Neural cell (in vitro differentiated cells): ENCODE results near the gene ARID3A.

Experiments
- EP300 ChIP-seq: fragments of 450-650 bp; conservative IDR thresholded peaks from 2 replicates; pipeline ENCODE4 v1.6.1; 2014; ENCODE audit warnings: antibody characterized with exemption, mild to moderate bottlenecking, moderate library complexity; ENCODE audit not compliant: poor library complexity, severe bottlenecking
- EZH2 ChIP-seq: fragments of 200-600, 300-800 bp; shearing (Covaris generic), sonication (generic); IDR thresholded peaks from 2 replicates; pipeline ENCODE4 v1.6.1; 2014; ENCODE audit warnings: antibody characterized with exemption, low read length, borderline replicate concordance, mild to moderate bottlenecking; ENCODE audit not compliant: insufficient read depth, poor library complexity, severe bottlenecking
- MXI1 ChIP-seq: fragments of 450-650 bp; conservative IDR thresholded peaks from 2 replicates; pipeline ENCODE4 v1.6.1; 2014; ENCODE audit warnings: antibody characterized with exemption, mild to moderate bottlenecking; ENCODE audit not compliant: poor library complexity, severe bottlenecking
- POLR2AphosphoS5 ChIP-seq: IDR thresholded peaks from 2 replicates; pipeline ENCODE4 v1.6.1; 2012
- RAD21 ChIP-seq: fragments of 450-650 bp; conservative IDR thresholded peaks from 2 replicates; pipeline ENCODE4 v1.6.1; 2014; ENCODE audit warnings: antibody characterized with exemption, mild to moderate bottlenecking, moderate library complexity
- REST ChIP-seq: IDR thresholded peaks from 2 replicates; pipeline ENCODE4 v1.6.1; 2012; ENCODE audit warnings: borderline replicate concordance
- TAF1 ChIP-seq: IDR thresholded peaks from 2 replicates; pipeline ENCODE4 v1.6.1; 2012; ENCODE audit warnings: low read depth
- TF ChIP-seq, protein P1 (sequence below): fragments of 450-650 bp; IDR thresholded peaks from 2 replicates; pipeline ENCODE4 v1.5.1; 2014; ENCODE audit warnings: antibody characterized with exemption, mild to moderate bottlenecking, moderate library complexity; ENCODE audit not compliant: poor library complexity, severe bottlenecking

GRCh38 chr19:917323-918151 lies 8.3 kb upstream of the ARID3A start, which contains the start of gene KISS1R:
- TF ChIP-seq EZH2, result peak; percentile 75
- TF ChIP-seq, protein P1, sequence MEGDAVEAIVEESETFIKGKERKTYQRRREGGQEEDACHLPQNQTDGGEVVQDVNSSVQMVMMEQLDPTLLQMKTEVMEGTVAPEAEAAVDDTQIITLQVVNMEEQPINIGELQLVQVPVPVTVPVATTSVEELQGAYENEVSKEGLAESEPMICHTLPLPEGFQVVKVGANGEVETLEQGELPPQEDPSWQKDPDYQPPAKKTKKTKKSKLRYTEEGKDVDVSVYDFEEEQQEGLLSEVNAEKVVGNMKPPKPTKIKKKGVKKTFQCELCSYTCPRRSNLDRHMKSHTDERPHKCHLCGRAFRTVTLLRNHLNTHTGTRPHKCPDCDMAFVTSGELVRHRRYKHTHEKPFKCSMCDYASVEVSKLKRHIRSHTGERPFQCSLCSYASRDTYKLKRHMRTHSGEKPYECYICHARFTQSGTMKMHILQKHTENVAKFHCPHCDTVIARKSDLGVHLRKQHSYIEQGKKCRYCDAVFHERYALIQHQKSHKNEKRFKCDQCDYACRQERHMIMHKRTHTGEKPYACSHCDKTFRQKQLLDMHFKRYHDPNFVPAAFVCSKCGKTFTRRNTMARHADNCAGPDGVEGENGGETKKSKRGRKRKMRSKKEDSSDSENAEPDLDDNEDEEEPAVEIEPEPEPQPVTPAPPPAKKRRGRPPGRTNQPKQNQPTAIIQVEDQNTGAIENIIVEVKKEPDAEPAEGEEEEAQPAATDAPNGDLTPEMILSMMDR, result peak; percentile 76
- TF ChIP-seq POLR2AphosphoS5, result no peak
- no peak for TF ChIP-seq REST
- peak; percentile 75 for TF ChIP-seq RAD21
- no peak for TF ChIP-seq TAF1
- no peak for TF ChIP-seq EP300
- TF ChIP-seq MXI1, result no peak
